Endothelial cell of umbilical vein (primary cell): ENCODE measurements around the gene DMD. TPM values are rescaled to one million over a fixed set of nuclear protein-coding genes. Genes with fewer than 3 reads are reported as not detected.

Source experiments
- BruUV-seq: library from RNA; stranded (reverse); fragments of 400-500 nt; replicated peaks from 2 replicates; lab custom pipeline; 2021; lab: Mats Ljungman, UMichigan
- CTCF ChIA-PET: fragments of 300-600, 350-600 bp; sonication (Branson Sonifier 250); formaldehyde crosslinking; loops from one replicate; lab custom pipeline; 2021; ENCODE audit warnings: antibody characterized with exemption, inconsistent platforms; lab: Charles Lee
- POLR2A ChIA-PET: fragments of 300-600, 350-600 bp; sonication (Branson Sonifier 250); formaldehyde crosslinking; loops from one replicate; lab custom pipeline; 2021; ENCODE audit warnings: antibody characterized with exemption, inconsistent platforms; lab: Charles Lee
- DNase-seq: peaks from one replicate; pipeline ENCODE4 v3.0.0-alpha.2; 2011; ENCODE audit warnings: low read depth, low spot score
- FAIRE-seq: peaks from 2 replicates; lab custom pipeline; 2011; peaks lifted over from hg19 to GRCh38; lab: Jason Lieb, UNC
- H2AFZ ChIP-seq: 2 replicates; pipeline ENCODE4 v1.6.0; 2012; ENCODE audit warnings: low read depth, low read length, control low read depth, inconsistent platforms
- H3K27ac ChIP-seq: 2 replicates; pipeline ENCODE4 v1.5.1; 2011; ENCODE audit warnings: low read depth, mild to moderate bottlenecking, control low read depth, low read length, moderate library complexity; ENCODE audit not compliant: insufficient read depth
- H3K27me3 ChIP-seq, 2 experiments: 2 replicates each; pipeline versions ENCODE4 v1.6.0 to v1.6.1; 2011; ENCODE audit warnings: low read length in 2 of 2, mixed read lengths in 1 of 2; ENCODE audit not compliant: control insufficient read depth in 2 of 2, insufficient read depth in 2 of 2
- H3K36me3 ChIP-seq, 2 experiments: 2 replicates in 1 of 2; 3 replicates in 1 of 2; pipeline ENCODE4 v1.5.1; 2011; ENCODE audit warnings: low read length in 2 of 2, mild to moderate bottlenecking in 1 of 2, moderate library complexity in 1 of 2; ENCODE audit not compliant: control insufficient read depth in 2 of 2, insufficient read depth in 2 of 2; ENCODE audit errors: extremely low read depth in 1 of 2
- H3K4me1 ChIP-seq: 3 replicates; pipeline ENCODE4 v1.5.1; 2011; ENCODE audit warnings: mild to moderate bottlenecking, low read length; ENCODE audit not compliant: control insufficient read depth, insufficient read depth; ENCODE audit errors: extremely low read depth
- H3K4me2 ChIP-seq: 2 replicates; pipeline ENCODE4 v1.6.1; 2011; ENCODE audit warnings: low read length, control low read depth, mixed read lengths; ENCODE audit not compliant: insufficient read depth
- H3K4me3 ChIP-seq, 3 experiments: fragments of 200-600 bp in 1 of 3; sonication (generic), shearing (Covaris generic) in 1 of 3; replicated peaks in 1 of 3; 2 replicates each; pipeline ENCODE4 v1.5.1; 2011 to 2016; ENCODE audit warnings: control low read depth in 3 of 3, low read length in 3 of 3, mild to moderate bottlenecking in 2 of 3, inconsistent platforms in 1 of 3, low read depth in 1 of 3, moderate library complexity in 1 of 3; ENCODE audit not compliant: insufficient read depth in 1 of 3
- H3K79me2 ChIP-seq: 2 replicates; pipeline ENCODE4 v1.6.0; 2012; ENCODE audit warnings: low read length, inconsistent platforms; ENCODE audit not compliant: control insufficient read depth, insufficient read depth
- H3K9ac ChIP-seq: replicated peaks from 2 replicates; pipeline ENCODE3; 2011; ENCODE audit warnings: low read length, control low read depth; ENCODE audit not compliant: insufficient read depth; ENCODE audit errors: extremely low read depth
- H3K9me1 ChIP-seq: replicated peaks from 3 replicates; pipeline ENCODE4 v1.6.0; 2011; ENCODE audit warnings: mild to moderate bottlenecking, low read length; ENCODE audit not compliant: control insufficient read depth, insufficient read depth; ENCODE audit errors: extremely low read depth
- H3K9me3 ChIP-seq: replicated peaks from 2 replicates; pipeline ENCODE4 v1.5.1; 2012; ENCODE audit warnings: low read length, inconsistent platforms; ENCODE audit not compliant: control insufficient read depth, insufficient read depth
- H4K20me1 ChIP-seq: replicated peaks from 2 replicates; pipeline ENCODE3; 2011; ENCODE audit warnings: mild to moderate bottlenecking, low read length; ENCODE audit not compliant: control insufficient read depth, insufficient read depth; ENCODE audit errors: extremely low read depth
- EZH2 ChIP-seq: IDR thresholded peaks from 2 replicates; pipeline ENCODE4 v1.6.1; 2012; ENCODE audit warnings: borderline replicate concordance, low read depth, mild to moderate bottlenecking, moderate library complexity, low read length, inconsistent platforms; ENCODE audit not compliant: severe bottlenecking
- FOS ChIP-seq: IDR thresholded peaks from 2 replicates; pipeline ENCODE4 v1.6.1; 2011; ENCODE audit warnings: mild to moderate bottlenecking, low read length, moderate library complexity, borderline replicate concordance; ENCODE audit not compliant: insufficient read depth
- GATA2 ChIP-seq: IDR thresholded peaks from 2 replicates; pipeline ENCODE4 v1.7.0; 2011; ENCODE audit warnings: low read depth, mild to moderate bottlenecking, moderate library complexity, mixed read lengths, low read length; ENCODE audit not compliant: insufficient read length, insufficient read depth
- JUN ChIP-seq: IDR thresholded peaks from 2 replicates; pipeline ENCODE4 v1.6.1; 2011; ENCODE audit warnings: borderline replicate concordance, low read depth; ENCODE audit not compliant: insufficient read length, insufficient read depth
- MYC ChIP-seq: IDR thresholded peaks from one replicate; pipeline ENCODE4 v1.6.1; 2011; ENCODE audit warnings: mild to moderate bottlenecking, low read depth, low read length
- POLR2A ChIP-seq: IDR thresholded peaks from 2 replicates; pipeline ENCODE4 v1.6.1; 2012; ENCODE audit warnings: low read depth, mild to moderate bottlenecking, control low read depth, low read length
- POLR2AphosphoS5 ChIP-seq: IDR thresholded peaks from 2 replicates; pipeline ENCODE4 v1.6.1; 2012; ENCODE audit warnings: low read depth, mild to moderate bottlenecking, control low read depth, low read length, moderate library complexity; ENCODE audit not compliant: insufficient read depth
- dilution Hi-C: fragments of 300-500 bp; cut with MboI; formaldehyde crosslinking; loops from one replicate; pipeline ENCODE4 v1.15.0; 2019; ENCODE audit warnings: low sequenced_read_pairs; ENCODE audit not compliant: extremely low pct_ligation_motif_present
- intact Hi-C: fragments of 100-400 bp; cut with micrococcal nuclease; formaldehyde crosslinking; loops from one replicate; pipeline ENCODE4 v1.10.0; 2022
- polyA plus RNA-seq, 4 experiments: library from polyadenylated mRNA; depleted of rRNA in 3 of 4; stranded (reverse) in 3 of 4; unstranded in 1 of 4; fragments of >200 nt; gene quantifications; 2 replicates each; pipeline versions ENCODE4 v1.2.1 to v1.2.3, GENCODE V29; 2011 to 2012; ENCODE audit warnings: missing spikeins in 1 of 4
- total RNA-seq: library from RNA; stranded (reverse); gene quantifications from 2 replicates; pipeline ENCODE4 v1.2.3, GENCODE V29; 2021
- TF ChIP-seq, protein P1 (sequence below): IDR thresholded peaks from 2 replicates; pipeline ENCODE4 v1.6.1; 2011; ENCODE audit not compliant: insufficient read depth, insufficient read length
- TF ChIP-seq, protein P2 (sequence below), 2 donors: IDR thresholded peaks; 1 replicate in 1 of 2; 2 replicates in 1 of 2; pipeline ENCODE4 v1.5.1; 2011; ENCODE audit warnings: low read length in 2 of 2, mild to moderate bottlenecking in 2 of 2, moderate library complexity in 2 of 2, control low read depth in 1 of 2, inconsistent platforms in 1 of 2, low read depth in 1 of 2; ENCODE audit not compliant: insufficient read depth in 1 of 2; ENCODE audit errors: extremely low read depth in 1 of 2

DMD gene
- total and polyA plus RNA-seq, 2 donors (not counting 3 experiments of a cell fraction or from before 2014, with no cell fraction given), result 7.3 to 9.0 TPM

DNA sequence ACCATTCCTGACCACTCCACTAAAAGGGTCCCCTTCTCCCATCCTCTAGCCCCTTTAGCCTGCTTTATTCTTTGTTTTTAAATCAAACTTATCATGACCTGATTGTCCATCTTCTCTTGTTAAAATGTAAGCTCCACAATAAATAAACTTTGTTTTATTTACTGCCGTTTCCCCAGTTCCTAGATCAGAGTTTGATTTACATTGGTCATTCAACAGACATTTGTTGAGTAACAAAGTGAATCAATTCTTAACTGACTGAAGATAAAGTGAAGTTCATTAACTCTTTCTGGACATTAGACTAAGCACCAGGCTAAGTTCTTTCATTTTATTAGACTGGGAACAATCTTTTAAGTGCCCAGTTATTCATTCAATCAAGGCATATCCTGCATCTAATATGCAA is 1876.4 kb downstream of the DMD start:
- TF ChIP-seq POLR2A, result no peak
- TF ChIP-seq, protein P1, sequence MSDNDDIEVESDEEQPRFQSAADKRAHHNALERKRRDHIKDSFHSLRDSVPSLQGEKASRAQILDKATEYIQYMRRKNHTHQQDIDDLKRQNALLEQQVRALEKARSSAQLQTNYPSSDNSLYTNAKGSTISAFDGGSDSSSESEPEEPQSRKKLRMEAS, result no peak
- no peak for TF ChIP-seq JUN
- TF ChIP-seq, protein P2, sequence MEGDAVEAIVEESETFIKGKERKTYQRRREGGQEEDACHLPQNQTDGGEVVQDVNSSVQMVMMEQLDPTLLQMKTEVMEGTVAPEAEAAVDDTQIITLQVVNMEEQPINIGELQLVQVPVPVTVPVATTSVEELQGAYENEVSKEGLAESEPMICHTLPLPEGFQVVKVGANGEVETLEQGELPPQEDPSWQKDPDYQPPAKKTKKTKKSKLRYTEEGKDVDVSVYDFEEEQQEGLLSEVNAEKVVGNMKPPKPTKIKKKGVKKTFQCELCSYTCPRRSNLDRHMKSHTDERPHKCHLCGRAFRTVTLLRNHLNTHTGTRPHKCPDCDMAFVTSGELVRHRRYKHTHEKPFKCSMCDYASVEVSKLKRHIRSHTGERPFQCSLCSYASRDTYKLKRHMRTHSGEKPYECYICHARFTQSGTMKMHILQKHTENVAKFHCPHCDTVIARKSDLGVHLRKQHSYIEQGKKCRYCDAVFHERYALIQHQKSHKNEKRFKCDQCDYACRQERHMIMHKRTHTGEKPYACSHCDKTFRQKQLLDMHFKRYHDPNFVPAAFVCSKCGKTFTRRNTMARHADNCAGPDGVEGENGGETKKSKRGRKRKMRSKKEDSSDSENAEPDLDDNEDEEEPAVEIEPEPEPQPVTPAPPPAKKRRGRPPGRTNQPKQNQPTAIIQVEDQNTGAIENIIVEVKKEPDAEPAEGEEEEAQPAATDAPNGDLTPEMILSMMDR (IDR thresholded peaks at IDR 0.05; ENCODE audit: extremely low read depth in 1 of 2, insufficient read depth in 1 of 2, low read depth in 1 of 2, low read length in 2 of 2), result no peak
- TF ChIP-seq GATA2, result no peak
- TF ChIP-seq EZH2, result no peak
- no peak for TF ChIP-seq MYC
- no peak for TF ChIP-seq FOS
- no peak for TF ChIP-seq POLR2AphosphoS5
- no peak overlapping the region for H2AFZ ChIP-seq
- no peak overlapping the region for H3K4me3 ChIP-seq
- ChIA-PET CTCF (no interaction called here), POLR2A (no interaction called here)
- no peak overlapping the region for H3K4me2 ChIP-seq
- H3K9ac ChIP-seq, result no peak overlapping the region
- FAIRE-seq (no peak), DNase-seq (no peak)
- H3K27me3 ChIP-seq, result no peaks in the 10 kb centered on the region
- dilution Hi-C loops, result no loop called here
- H3K9me1 ChIP-seq, result no peaks in the 10 kb centered on the region
- no peaks in the 10 kb centered on the region for H4K20me1 ChIP-seq
- no TSS peak for BruUV-seq
- H3K4me1 ChIP-seq, result no peaks in the 10 kb centered on the region
- H3K9me3 ChIP-seq, result no peaks in the 10 kb centered on the region
- intact Hi-C loops, result loop anchor here (5.0 kb wide), 1 partner anchor 113 kb away; no protein-coding TSS in a partner anchor
- H3K36me3 ChIP-seq, result no peaks in the 10 kb centered on the region
- no peak overlapping the region for H3K27ac ChIP-seq
- no peaks in the 10 kb centered on the region for H3K79me2 ChIP-seq
